ENCODE measurements around the gene FUT6.
"Not testable (repeated sequence)": the region's sequence is repeated elsewhere in the genome, so short reads cannot be mapped to it uniquely, and the experiment has no call there.

The FUT6 gene

DNA sequence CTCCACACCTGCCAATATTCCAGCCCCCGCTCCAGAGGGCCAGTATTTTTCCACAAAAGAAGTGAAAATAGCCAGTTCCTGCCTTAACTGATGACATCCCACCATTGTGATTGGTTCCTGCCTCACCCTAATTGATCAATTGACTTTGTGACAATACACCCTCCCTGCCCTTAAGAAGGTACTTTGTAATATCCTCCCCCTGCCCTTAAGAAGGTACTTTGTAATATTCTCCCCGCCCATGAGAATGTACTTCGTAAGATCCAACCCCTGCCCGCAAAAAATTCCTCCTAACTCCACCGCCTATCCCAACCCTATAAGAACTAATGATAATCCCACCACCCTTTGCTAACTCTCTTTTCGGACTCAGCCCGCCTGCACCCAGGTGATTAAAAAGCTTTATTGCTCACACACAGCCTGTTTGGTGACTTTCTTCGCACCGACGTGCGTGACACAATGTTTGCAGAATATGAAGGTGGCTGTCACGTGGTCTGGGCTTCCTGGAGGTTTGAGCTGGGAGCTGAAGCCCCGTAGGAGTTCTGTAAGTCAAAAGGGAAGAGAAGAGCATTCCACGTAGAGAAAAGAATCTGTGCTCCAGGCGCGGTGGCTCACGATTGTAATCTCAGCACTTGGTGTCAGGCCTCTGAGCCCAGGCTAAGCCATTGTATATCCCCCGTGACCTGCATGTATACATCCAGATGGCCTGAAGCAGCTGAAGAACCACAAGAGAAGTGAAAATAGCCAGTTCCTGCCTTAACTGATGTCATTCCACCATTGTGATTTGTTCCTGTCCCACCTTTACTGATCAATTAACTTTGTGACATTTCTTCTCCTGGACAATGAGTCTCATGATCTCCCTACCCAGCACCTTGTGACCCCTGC, 17.9 kb upstream of the FUT6 start:
- DNase-seq (ENCODE audit: low spot score), result no peak

DNA sequence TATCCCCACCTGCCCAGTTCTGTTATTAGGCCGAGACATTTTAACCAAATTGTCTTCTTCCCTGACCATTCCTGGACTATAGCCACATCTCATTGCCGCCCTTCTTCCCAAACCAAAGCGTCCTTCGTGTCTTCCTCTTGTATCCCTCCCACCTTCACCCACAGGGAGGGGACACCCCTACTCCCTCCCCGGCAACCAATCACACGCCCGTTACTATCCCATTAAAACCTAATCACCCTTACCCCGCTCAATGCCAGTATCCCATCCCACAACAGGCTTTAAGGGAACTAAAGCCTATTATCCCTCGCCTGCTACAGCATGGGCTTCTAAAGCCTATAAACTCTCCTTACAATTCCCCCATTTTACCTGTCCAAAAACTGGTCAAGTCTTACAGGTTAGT, 15.6 kb upstream of the FUT6 start:
- not testable (repeated sequence) for DNase-seq (ENCODE audit: low spot score)

DNA sequence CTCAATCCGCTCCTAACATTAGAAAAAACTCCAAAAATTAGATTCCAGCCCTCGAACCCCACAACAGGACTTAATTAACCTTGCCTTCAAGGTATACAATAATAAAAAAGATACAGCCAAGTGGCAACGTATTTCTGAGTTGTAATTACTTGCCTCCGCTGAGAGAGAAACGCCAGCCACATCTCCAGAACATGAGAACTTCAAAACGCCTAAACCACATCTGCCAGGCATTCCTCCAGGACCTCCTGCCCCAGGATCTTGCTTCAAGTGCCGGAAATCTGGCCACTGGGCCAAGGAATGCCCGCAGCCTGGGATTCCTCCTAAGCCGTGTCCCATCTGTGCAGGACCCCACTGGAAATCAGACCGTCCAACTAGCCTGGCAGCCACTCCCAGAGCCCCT, 14.6 kb upstream of the FUT6 start:
- DNase-seq (ENCODE audit: low spot score), result not testable (repeated sequence)

DNA sequence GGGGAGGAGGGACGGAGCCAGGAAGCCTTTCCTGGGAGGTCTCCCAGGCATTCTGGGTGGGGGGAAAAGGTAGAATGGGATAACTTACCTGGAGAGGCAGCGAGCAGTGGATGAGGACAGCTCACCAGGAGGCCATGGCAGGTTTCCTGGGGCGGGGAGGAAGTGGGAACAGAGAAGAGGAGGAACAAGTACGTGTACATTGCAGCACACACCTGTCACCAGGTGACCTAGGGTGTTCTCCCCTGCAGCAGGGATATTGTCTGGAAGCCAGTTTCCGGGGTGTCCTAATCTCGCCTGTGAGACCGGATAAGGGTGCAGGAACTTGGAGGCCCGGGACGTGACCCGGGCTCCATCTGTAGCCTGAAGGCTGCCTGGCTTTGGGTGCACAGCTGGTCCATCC, 11.8 kb upstream of the FUT6 start, which contains the start of gene FUT3:
FUT3 (minus strand) TSS at position 148 of the 400 bp plus-strand sequence.
- DNase-seq (ENCODE audit: low spot score), result no peak

DNA sequence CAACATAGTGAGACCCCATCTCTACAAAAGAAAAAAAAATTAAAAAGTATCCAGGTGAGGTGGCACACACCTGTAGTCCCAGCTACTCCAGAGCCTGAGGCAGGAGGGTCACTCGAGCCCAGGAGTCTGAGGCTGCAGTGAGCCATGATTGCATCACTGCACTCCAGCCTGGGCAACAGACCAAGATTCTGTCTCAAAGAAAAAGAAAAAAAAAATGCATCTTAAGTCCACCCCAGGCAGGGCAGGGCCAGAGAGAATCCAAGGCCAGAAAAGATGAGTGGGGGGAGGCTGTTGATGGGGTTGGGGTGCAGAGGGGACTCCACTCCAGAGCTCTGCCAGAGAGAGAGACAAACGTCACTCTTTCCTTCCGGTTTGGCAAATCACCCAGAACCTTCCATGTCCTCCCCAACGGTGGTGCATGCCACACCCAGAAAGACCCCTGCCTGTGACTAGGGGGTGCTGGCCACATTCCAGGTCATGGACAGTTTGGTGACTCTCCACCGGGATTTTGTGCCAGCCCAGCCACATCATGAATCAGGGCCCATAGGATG, 11.3 kb upstream of the FUT6 start:
- no peak for DNase-seq (ENCODE audit: low spot score)

DNA sequence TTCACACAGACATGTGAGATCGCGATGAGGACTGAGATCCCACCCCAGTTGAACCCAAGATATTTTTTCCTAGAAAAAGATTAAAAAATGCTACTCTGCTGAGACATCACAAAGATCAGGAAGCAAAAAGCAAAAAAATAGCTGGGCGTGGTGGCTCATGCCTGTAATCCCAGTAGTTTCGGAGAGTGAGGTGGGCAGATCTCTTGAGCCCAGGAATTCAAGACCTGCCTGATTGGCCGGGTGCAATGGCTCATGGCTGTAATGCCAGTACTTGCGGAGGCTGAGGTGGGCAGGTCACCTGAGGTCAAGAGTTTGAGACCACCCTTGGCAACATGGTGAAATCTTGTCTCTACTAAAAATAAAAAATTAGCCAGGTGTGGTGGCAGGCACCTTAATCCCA, 10.7 kb upstream of the FUT6 start:
- no peak for DNase-seq (ENCODE audit: low spot score)

DNA sequence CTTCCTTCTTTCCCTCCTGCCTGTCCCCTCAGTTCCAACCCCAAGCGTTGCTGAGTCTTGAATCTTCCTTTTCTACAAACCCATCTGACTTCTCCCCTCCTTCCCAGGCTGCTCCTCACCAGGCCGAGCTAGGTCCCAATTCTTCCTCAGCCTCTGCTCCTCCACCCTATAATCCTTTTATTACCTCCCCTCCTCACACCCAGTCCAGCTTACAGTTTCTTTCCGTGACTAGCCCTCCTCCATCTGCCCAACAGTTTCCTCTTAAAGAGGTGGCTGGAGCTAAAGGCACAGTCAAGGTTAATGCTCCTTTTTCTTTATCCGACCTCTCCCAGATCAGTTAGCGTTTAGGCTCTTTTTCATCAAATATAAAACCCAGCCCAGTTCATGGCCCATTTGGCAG, 9.1 kb upstream of the FUT6 start:
- DNase-seq (ENCODE audit: low spot score), result not testable (repeated sequence)

DNA sequence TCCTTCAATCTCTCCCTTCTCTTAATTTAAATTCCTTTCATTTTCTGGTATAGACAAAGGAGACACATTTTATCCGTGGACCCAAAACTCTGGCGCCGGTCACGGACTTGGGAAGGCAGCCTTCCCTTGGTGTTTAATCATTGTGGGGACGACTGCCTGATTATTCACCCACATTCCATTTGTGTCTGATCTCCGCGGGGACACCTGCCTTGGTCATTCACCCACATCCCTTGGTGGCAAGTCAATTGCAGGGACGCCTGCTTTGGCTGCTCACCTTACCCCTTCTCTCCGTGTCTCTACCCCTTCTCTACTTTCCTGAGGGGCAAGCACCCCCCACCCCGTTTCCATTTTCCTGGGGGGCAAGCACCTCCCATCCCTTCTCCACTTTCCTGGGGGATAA, 8.3 kb upstream of the FUT6 start:
- DNase-seq (ENCODE audit: low spot score), result not testable (repeated sequence)

DNA sequence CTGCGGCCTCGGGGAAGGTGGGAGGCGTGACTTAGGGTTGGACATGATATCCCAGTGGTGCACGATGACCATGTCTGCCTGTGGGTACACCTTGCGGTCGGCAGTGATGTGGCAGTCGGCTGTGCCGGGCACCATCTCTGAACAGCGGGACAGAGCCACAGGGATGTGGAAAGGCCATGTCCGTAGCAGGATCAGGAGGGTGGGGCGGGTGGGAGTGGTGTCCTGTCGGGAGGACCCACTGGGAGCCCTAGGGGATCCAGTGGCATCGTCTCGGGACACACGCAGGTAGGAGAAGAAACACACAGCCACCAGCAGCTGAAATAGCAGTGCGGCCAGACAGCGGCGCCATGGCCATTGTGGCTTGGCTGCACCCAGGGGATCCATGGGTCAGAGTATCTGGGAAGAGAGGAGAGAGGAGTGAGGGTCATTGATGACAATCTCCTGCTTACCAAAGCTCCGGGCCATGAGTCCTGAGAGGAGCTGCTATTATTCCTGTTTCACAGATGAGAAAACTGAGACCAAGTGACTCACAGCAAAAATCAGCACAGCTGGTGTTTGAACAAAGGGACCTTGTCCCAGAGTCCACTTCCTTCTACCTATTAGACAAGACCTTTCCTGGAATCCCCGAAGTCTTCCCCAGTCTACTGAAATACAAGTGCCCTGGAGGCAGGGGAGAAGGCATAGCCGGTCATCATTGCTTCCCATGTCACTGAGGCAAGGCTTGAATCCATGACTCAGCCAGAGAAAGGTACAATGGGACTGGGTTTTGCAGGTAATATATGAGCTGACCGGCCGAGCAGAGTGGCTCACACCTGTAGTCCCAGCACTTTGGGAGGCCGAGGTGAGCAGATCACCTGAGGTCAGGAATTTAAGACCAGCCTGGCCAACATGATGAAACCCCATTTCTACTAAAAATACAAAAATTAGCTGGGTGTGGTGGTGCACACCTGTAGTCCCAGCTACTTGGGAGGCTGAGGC, 5.2 kb upstream of the FUT6 start:
- DNase-seq (ENCODE audit: low spot score), result no peak

DNA sequence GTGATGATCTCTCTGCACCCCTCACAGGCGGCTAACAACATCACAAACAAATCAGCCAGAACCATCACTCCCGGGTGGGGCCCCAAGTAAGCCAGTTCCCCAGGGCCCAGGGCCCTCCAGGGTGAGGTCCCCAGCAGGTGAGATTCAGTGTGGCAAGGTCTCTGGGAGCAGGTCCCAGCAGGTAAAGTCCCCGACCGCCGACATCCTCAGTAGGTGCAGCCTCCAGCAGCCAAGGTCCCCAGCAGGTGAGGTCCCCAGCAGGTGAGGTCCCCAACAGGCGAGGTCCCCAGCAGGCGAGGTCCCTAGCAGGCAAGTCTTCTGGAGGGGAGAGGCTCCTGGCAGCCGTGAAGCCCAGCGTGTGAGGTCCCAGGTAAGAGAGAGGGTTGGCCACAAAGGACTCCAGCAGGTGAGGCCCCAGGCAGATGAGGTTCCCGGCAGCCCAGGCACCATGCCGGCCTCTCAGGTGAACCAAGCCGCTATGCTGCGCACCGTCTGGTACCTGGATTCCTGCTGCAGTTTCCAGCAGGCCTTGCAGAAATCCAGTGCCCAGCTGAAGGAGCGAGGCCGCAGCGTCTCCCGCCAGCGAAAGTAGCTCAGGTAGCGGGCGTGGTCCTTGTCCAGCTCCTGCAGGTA, 3.9 kb upstream of the FUT6 start:
- no peak for DNase-seq (ENCODE audit: low spot score)

DNA sequence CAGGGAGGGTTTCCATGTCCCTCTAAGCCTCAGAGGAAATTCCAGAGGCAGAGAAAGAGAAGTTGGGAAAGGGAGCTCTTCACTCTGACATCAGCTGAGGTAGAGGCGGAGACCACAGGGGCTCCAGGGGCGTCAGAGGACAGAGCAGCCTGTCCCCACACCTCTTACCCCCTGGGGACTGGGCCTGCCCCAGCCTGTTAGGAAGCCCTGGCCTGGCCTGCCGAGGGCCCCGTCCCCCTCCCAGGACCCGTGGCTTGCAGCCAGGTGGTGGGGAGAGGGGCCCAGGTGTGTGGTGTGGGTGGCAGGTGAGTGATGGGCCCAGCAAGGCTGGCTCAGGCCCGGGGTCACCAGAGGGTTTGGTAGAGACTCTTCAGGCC, 2.2 kb upstream of the FUT6 start:
- not testable (repeated sequence) for DNase-seq (ENCODE audit: low spot score)

DNA sequence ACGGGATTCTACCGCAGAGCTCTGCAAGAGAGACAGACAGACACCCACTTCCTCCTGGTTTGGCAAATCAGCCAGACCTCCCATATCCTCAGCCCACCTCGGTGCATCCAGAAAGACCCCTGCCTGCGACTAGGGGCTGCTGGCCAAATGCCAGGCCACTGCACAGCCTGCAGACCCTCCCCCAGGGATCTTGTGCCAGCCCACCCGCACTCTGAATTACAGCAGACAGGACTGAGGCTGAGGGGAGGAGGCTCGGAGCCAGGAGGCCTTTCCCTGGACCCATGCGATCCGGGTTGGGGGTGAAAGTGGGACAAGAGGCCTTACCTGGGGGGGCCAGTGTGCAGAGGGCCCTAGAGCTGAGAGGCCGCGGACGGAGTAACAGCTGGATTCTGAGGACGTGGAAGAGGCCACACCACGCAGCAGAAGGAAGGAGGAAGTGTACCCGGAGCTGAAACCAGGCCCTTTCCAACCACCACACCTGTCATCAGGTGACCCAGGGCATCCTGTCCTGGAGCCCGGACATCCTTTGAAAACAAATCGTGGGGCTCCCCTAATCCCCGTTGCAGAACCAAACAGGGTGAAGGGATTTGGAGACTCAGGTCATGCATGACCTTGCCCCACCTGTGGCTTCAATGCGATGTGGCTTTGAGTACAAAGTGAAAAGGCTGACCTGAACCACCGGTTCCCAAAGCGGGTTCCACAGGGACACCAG, 993 bp downstream of the FUT6 start:
- DNase-seq (ENCODE audit: low spot score), result no peak

DNA sequence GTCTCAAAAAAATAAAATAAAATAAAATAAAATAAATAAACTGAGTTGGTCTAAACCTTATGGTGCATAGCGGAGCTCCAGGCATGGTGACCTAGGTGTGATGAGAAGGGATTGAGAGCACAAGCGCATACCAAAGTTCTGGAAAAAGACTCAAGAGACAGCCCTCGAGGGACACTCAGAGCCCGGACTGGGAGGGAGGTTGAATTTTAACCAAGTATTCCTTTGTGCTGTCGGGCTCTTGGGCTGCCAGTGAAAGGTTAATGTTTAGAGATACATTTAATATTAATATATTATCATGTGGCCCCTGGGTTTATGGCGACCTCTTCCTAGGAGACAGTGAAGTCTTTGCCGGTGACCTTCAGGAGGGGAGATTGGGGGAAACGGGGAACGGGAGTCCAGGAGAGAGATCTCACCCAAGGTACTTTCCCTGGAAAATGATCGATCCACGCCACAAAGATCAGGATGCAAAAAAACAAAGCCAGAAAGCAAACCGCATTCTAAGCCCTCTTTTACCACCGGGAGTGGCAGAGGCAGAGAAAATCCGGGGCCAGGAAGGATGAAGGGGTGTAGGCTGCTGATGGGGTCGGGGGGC, 1.6 kb downstream of the FUT6 start:
- no peak for DNase-seq (ENCODE audit: low spot score)

DNA sequence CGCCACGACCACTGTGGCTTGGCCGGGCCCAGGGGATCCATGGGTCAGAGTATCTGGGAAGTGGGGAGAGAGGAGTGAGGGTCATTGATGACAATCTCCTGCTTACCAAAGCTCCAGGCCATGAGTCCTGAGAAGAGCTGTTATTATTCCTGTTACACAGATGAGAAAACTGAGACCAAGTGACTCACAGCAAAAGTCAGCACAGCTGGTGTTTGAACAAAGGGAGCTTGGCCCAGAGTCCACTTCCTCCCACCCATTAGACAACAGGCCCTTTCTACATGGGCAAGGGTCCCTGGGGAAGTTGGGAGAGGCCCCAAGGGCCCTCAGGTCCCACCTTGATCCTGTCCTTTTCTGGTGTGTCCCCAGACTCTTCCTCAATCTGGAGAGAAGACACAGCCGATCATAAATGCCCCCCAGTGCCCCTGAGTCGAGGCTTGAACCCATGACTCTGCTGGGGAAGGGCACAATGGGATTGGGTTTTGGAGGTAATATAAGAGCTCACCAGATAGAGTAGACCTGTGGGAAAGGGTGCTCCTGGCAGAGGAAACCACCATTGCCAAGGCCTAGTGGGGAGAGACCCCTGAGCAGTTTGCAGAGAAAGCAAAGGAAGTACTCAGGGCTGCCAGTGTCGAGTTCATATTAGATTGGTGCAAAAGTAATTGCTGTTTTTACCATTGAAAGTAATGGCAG, 6.8 kb downstream of the FUT6 start:
- no peak for DNase-seq (ENCODE audit: low spot score)

DNA sequence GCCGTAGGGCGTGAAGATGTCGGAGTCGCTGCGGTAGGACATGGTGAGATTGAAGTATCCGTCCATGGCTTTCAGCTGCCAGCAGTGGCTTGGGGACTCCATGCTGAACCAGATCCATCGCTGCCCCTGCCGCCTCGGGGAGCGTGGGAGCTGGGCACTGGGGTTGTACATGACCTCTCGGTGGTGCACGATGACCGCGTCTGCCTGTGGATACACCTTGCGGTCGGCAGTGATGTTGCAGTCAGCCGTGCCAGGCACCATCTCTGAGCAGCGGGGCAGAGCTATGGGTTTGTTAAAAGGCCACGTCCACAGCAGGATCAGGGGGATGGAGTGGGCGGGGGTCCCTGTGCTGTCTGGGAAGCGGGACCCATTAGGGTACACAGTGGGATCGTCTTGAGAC, 7.4 kb downstream of the FUT6 start:
- no peak for DNase-seq (ENCODE audit: low spot score)

DNA sequence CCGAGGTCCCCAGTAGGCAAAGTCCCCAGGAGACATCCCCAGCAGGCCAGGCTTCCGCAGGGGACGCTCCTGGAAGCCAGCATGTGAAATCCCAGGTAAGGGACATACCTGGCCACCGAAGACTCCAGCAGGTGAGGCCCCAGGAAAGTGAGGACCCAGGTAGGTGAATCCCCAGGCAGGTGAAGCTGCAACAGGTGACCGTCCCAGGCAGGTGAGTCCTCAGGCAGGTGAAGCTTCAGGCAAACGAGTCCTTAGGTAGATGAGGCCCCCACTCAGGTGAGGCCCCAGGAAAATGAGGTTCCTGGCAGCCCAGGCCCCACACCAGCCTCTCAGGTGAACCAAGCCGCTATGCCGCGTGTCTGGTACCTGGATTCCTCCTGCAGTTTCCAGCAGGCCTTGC, 8.3 kb downstream of the FUT6 start:
- DNase-seq (ENCODE audit: low spot score), result no peak

DNA sequence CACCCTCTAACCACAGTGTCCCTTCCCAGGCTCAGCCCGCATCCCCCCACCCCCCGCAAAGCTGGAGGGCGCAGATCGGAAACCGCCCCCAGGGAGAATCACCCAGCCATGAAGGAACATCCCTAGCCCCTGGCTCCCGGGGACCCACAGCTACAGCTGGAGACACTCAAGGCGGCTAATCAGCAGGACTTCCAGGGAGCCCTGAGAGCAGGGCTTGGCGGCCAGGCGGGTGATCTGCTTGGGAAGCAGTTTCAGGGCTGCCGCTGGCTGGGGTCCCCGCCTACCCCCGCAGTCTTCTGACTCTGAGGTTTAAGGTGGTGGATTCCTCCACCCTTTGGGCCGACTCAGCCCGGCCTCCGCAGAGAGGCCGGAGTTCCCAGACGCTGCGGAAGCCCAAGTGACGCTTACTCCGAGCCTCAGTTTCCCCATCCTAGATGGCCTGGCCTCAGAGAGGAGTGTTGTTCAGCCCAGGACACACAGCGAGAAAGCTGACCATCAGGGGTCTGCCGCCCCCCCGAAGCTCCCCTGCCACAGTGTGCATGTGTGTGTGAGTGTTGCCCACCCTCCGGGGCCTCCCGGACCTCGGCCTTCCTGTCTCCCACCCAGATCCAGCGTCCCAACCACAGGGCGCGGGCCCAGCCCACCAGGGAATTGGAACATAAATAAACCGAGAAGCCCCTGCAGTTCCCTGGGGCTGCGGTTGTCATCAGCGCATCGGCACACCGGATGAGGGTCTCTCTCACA, 9.8 kb downstream of the FUT6 start:
- no peak for DNase-seq (ENCODE audit: low spot score)

DNA sequence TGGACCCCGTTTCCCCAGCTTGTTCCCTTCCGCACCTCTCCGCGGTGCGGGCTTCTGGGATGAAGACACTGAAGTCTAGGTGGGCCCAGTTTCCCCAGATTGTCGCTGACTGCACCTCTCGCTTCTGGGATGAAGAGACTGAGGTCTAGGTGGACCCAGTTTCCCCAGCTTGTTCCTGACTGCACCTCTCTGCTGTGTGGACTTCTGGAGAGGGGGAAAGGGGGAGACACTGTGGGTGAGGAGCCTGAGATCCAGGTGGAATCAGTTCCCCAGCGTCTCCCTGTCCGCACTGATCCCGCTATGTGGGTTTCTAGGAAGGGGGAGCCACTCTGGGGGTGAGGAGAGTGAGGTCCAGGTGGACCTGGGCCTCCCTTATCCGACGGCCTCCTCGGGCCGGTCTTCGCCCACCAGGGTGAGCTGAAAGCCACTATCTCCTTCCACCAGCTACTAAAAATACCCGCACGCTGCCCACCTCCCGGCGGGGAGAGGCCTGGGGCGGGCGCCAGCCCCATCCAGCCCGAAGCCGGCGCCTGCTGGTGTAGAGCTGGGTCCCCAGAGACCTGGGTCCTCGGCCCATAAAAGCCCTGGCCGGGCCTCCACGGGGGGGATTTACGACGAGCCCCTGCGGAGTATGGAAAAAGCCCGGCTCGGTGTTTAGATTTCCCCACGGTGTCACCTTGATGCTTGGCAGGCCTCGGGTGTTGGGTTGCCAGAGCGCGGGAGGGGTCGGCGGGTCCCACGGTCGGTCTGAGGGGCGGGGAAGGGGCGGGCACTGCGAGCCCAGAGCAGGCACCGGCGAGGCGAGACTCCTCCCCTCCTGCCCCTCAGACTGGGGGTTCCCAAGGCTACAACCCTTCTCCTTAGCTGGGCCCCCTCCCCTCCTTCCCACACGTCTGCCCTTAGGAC, 10.6 kb downstream of the FUT6 start:
- DNase-seq (ENCODE audit: low spot score), result no peak
